CD14-positive monocyte (primary cell): Measurements from ENCODE around the gene GLCE. TPM values are rescaled to one million over a fixed set of nuclear protein-coding genes. Genes with fewer than 3 reads are reported as not detected.

ENCODE experiments used
- DNase-seq, 3 donors: peaks; one replicate each; pipeline ENCODE4 v3.0.0-alpha.2; 2011 to 2022
- H2AFZ ChIP-seq: 2 replicates; pipeline ENCODE4 v1.6.0; 2012; ENCODE audit warnings: mild to moderate bottlenecking, low read depth, low read length, inconsistent platforms; ENCODE audit not compliant: insufficient read depth, poor library complexity, severe bottlenecking
- H3K27ac ChIP-seq, 2 donors: 1 replicate in 1 of 2; 2 replicates in 1 of 2; pipeline ENCODE4 v1.5.1; 2012 to 2013; ENCODE audit warnings: low read length in 2 of 2, control low read depth in 1 of 2, inconsistent platforms in 1 of 2, low read depth in 1 of 2, mild to moderate bottlenecking in 1 of 2
- H3K27me3 ChIP-seq, 2 donors: one replicate each; pipeline versions ENCODE4 v1.6.0 to v1.6.1; 2011 to 2013; ENCODE audit warnings: low read length in 2 of 2; ENCODE audit not compliant: control insufficient read depth in 2 of 2, insufficient read depth in 2 of 2
- H3K36me3 ChIP-seq, 2 donors: replicated peaks in 1 of 2; 1 replicate in 1 of 2; 2 replicates in 1 of 2; pipeline versions ENCODE4 v1.5.1 to v1.6.1; 2012 to 2013; ENCODE audit warnings: low read length in 2 of 2, control low read depth in 1 of 2, inconsistent platforms in 1 of 2, mild to moderate bottlenecking in 1 of 2; ENCODE audit not compliant: insufficient read depth in 2 of 2, control insufficient read depth in 1 of 2
- H3K4me1 ChIP-seq, 2 donors: 1 replicate in 1 of 2; 2 replicates in 1 of 2; pipeline versions ENCODE4 v1.5.1 to v1.6.1; 2012 to 2013; ENCODE audit warnings: low read length in 2 of 2, control low read depth in 1 of 2, inconsistent platforms in 1 of 2, mild to moderate bottlenecking in 1 of 2, moderate library complexity in 1 of 2; ENCODE audit not compliant: insufficient read depth in 2 of 2, control insufficient read depth in 1 of 2
- H3K4me2 ChIP-seq: replicated peaks from 2 replicates; pipeline ENCODE3; 2012; ENCODE audit warnings: low read length, moderate library complexity, mild to moderate bottlenecking; ENCODE audit not compliant: poor library complexity, severe bottlenecking; ENCODE audit errors: extremely low read depth
- H3K4me3 ChIP-seq, 3 experiments: fragments of 200-600 bp in 1 of 3; sonication (generic) in 1 of 3; replicated peaks in 1 of 3; 1 replicate in 2 of 3; 2 replicates in 1 of 3; pipeline ENCODE4 v1.5.1; 2011 to 2013; ENCODE audit warnings: low read length in 3 of 3, mild to moderate bottlenecking in 3 of 3, control low read depth in 2 of 3, low read depth in 2 of 3, inconsistent platforms in 1 of 3, moderate library complexity in 1 of 3
- H3K79me2 ChIP-seq: 2 replicates; pipeline ENCODE4 v1.6.0; 2012; ENCODE audit warnings: mild to moderate bottlenecking, control low read depth, inconsistent platforms, low read length, moderate library complexity; ENCODE audit not compliant: insufficient read depth
- H3K9ac ChIP-seq: 2 replicates; pipeline ENCODE4 v1.6.0; 2017; ENCODE audit warnings: low read length, mild to moderate bottlenecking; ENCODE audit not compliant: insufficient read depth, poor library complexity, severe bottlenecking
- H3K9me3 ChIP-seq, 2 donors: replicated peaks in 1 of 2; 1 replicate in 1 of 2; 2 replicates in 1 of 2; pipeline versions ENCODE4 v1.5.1 to v1.6.1; 2012 to 2013; ENCODE audit warnings: low read length in 2 of 2, control low read depth in 1 of 2; ENCODE audit not compliant: control insufficient read depth in 1 of 2, insufficient read depth in 1 of 2
- H4K20me1 ChIP-seq: 2 replicates; pipeline ENCODE4 v1.6.0; 2012; ENCODE audit warnings: mild to moderate bottlenecking, low read length, control low read depth, moderate library complexity; ENCODE audit not compliant: insufficient read depth
- H3K27ac Mint-ChIP-seq, 7 donors: one replicate each; pipeline ENCODE4 v1.8.0; 2020; ENCODE audit warnings: mild to moderate bottlenecking in 7 of 7, mixed read lengths in 7 of 7, moderate library complexity in 6 of 7, inconsistent platforms in 2 of 7
- H3K27me3 Mint-ChIP-seq, 3 donors: one replicate each; pipeline ENCODE4 v1.8.0; 2021 to 2022; ENCODE audit warnings: low read depth in 3 of 3, mild to moderate bottlenecking in 3 of 3, mixed read lengths in 3 of 3, moderate library complexity in 3 of 3, inconsistent platforms in 1 of 3
- H3K36me3 Mint-ChIP-seq, 2 donors: one replicate each; pipeline ENCODE4 v1.8.0; 2020; ENCODE audit warnings: mixed read lengths in 2 of 2, inconsistent platforms in 1 of 2, mild to moderate bottlenecking in 1 of 2
- H3K4me1 Mint-ChIP-seq: one replicate; pipeline ENCODE4 v1.8.0; 2020; ENCODE audit warnings: mild to moderate bottlenecking, mixed read lengths
- H3K4me3 Mint-ChIP-seq, 2 donors: one replicate each; pipeline ENCODE4 v1.8.0; 2020; ENCODE audit warnings: mild to moderate bottlenecking in 2 of 2, mixed read lengths in 2 of 2, moderate library complexity in 1 of 2
- H3K9me3 Mint-ChIP-seq, 7 donors: one replicate each; pipeline ENCODE4 v1.8.0; 2020 to 2022; ENCODE audit warnings: mixed read lengths in 7 of 7, mild to moderate bottlenecking in 6 of 7, moderate library complexity in 6 of 7, inconsistent platforms in 2 of 7
- WGBS: methylation state at CpG from one replicate; pipeline ENCODE4 v1.1.5; 2013; ENCODE audit warnings: missing lambda C conversion rate; ENCODE audit not compliant: insufficient coverage; 5-methylcytosine and 5-hydroxymethylcytosine counted together
- intact Hi-C, 2 donors: fragments of 100-400 bp; cut with micrococcal nuclease; formaldehyde crosslinking; loops; one replicate each; pipeline versions ENCODE4 v1.15.0 to v1.15.1; 2023
- polyA plus RNA-seq, 3 donors: library from polyadenylated mRNA; depleted of rRNA in 1 of 3; unstranded in 2 of 3; stranded (reverse) in 1 of 3; fragments of 300-500 nt in 2 of 3; fragments of >200 nt in 1 of 3; fragmentation: Illumina TruSeq in 2 of 3; gene quantifications; 1 replicate in 2 of 3; 2 replicates in 1 of 3; pipeline ENCODE4 v1.2.3, GENCODE V29; 2012 to 2021
- TF ChIP-seq, protein P1 (sequence below): fragments of 200-600 bp; IDR thresholded peaks from one replicate; pipeline ENCODE4 v1.8.0; 2022; ENCODE audit warnings: antibody characterized with exemption, mild to moderate bottlenecking

GLCE gene
- polyA plus RNA-seq, 3 donors, result 11.0 to 24.3 (median 24.0) TPM

DNA sequence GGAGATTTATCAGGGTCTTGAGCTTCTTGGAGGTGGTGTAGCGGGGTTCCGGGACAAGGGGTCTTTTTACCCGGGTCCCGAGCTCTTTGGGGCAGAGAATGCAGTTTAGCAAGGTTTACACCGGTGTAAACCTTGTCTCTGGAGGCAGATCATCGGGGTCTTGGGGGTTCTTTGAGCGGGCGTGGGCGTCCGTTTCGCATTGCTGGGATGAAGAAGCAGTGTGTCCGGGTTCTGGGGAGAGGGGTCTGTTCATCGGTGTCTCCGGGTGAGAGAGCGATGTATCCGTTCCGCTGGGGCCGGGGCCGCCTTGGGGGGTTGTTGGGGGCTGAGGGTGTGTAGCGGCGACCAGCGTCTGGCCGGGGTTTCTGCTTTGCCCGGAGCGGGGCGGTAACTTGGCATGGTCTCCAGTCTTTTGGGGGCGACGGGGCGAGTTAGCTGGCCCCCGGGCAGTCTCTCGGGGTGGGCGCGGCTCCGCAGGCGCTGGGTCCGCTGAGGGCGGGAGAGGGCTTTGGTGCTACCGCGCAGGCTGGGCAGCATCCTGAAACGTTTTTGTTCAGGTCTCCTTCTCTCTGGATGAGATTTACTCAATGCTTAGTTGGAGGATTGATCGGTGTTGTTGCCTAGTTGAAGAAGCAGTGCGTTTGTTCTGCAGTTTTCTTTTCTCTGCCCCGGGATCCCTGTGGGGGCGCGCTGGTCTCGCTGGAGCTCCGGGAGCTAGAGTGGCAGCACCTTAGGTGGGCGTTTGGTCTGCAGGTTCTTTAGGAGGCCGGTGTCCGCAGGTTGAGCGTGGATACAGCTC lies 843 bp downstream of the GLCE start:
- H3K4me3 ChIP-seq, result peak overlapping the region; percentile 55 to 93 (median 83)
- peaks cover 0 to 8% of the 10 kb centered on the region in 2 donors for H3K27me3 ChIP-seq
- no peaks in the 10 kb centered on the region for H3K36me3 Mint-ChIP-seq
- peak overlapping the region; percentile 99 for H3K4me2 ChIP-seq
- H3K27ac Mint-ChIP-seq, result peak overlapping the region; percentile 51 to 93 (median 81)
- peaks cover 21% of the 10 kb centered on the region for H3K4me1 Mint-ChIP-seq
- H3K27ac ChIP-seq, result peak overlapping the region in 1 of 2 donors; percentile 68
- H4K20me1 ChIP-seq, result peaks cover 31% of the 10 kb centered on the region
- peak overlapping the region; percentile 91 for H3K9ac ChIP-seq
- peak in 1 of 3 donors; percentile 3 for DNase-seq
- peak overlapping the region; percentile 93 to 98 for H3K4me3 Mint-ChIP-seq
- TF ChIP-seq, protein P1, sequence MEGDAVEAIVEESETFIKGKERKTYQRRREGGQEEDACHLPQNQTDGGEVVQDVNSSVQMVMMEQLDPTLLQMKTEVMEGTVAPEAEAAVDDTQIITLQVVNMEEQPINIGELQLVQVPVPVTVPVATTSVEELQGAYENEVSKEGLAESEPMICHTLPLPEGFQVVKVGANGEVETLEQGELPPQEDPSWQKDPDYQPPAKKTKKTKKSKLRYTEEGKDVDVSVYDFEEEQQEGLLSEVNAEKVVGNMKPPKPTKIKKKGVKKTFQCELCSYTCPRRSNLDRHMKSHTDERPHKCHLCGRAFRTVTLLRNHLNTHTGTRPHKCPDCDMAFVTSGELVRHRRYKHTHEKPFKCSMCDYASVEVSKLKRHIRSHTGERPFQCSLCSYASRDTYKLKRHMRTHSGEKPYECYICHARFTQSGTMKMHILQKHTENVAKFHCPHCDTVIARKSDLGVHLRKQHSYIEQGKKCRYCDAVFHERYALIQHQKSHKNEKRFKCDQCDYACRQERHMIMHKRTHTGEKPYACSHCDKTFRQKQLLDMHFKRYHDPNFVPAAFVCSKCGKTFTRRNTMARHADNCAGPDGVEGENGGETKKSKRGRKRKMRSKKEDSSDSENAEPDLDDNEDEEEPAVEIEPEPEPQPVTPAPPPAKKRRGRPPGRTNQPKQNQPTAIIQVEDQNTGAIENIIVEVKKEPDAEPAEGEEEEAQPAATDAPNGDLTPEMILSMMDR, result no peak
- intact Hi-C loops, result no loop called here
- under 1% methylated on average over 46 of the region's 51 CpGs for WGBS
- H3K36me3 ChIP-seq, result no peaks in the 10 kb centered on the region
- H3K9me3 ChIP-seq, result no peaks in the 10 kb centered on the region
- peaks cover 43% of the 10 kb centered on the region for H3K79me2 ChIP-seq
- H3K4me1 ChIP-seq, result peaks cover 12 to 16% of the 10 kb centered on the region in 2 donors
- H3K27me3 Mint-ChIP-seq, result peaks cover 7 to 15% (median 10%) of the 10 kb centered on the region in 3 donors
- H3K9me3 Mint-ChIP-seq, result peaks cover 0 to 1% (median 0%) of the 10 kb centered on the region in 7 donors
- peak overlapping the region; percentile 100 for H2AFZ ChIP-seq

DNA sequence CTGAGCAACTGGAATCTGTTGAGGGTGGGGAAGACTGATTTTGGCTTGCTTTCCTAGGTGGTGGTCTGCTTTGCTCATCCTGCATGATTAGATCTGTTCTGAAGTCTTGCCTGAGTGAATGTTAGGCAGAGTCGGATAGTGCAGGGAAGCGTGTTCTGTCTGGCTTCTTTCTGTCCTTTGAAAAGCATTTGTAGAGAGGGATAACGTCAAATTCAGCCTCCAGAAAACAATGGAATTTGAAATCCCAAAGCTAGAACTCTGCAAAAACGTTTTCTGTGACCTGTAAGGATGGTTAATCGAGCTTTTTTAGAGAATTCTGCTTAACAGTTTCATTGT lies 1.4 kb downstream of the GLCE start:
- TF ChIP-seq, protein P1, result no peak
- Histone ChIP-seq H3K9me3 (no peaks in the 10 kb centered on the region), H3K27ac (no peak overlapping the region), H3K79me2 (peaks cover 48% of the 10 kb centered on the region), H3K9ac (peak overlapping the region; percentile 91), H4K20me1 (peaks cover 31% of the 10 kb centered on the region), H3K4me1 (peaks cover 13 to 18% of the 10 kb centered on the region in 2 donors), H3K36me3 (no peaks in the 10 kb centered on the region), H2AFZ (peak overlapping the region; percentile 100), H3K4me2 (peak overlapping the region; percentile 99), H3K4me3 (peak overlapping the region; percentile 55 to 93 (median 83)), H3K27me3 (peaks cover 0 to 8% of the 10 kb centered on the region in 2 donors)
- peaks cover 7 to 15% (median 10%) of the 10 kb centered on the region in 3 donors for H3K27me3 Mint-ChIP-seq
- H3K4me3 Mint-ChIP-seq, result peak overlapping the region; percentile 93 to 98
- no peaks in the 10 kb centered on the region for H3K36me3 Mint-ChIP-seq
- peaks cover 0 to 1% (median 0%) of the 10 kb centered on the region in 7 donors for H3K9me3 Mint-ChIP-seq
- H3K27ac Mint-ChIP-seq, result no peak overlapping the region
- H3K4me1 Mint-ChIP-seq, result peaks cover 22% of the 10 kb centered on the region
- 70% methylated on average over 4 of the region's 5 CpGs for WGBS
- intact Hi-C loops, result no loop called here
- no peak for DNase-seq
